K562 (cell line): ENCODE results near the gene ZCWPW1.

Experiments
- CCAR2 ChIP-seq: fragments of 200-400 bp; formaldehyde crosslinking; IDR thresholded peaks from 2 replicates; pipeline ENCODE4 v1.6.1; 2017; ENCODE audit warnings: mild to moderate bottlenecking, low read depth, low read length
- CHD2 ChIP-seq: IDR thresholded peaks from 2 replicates; pipeline ENCODE4 v1.6.1; 2011; ENCODE audit warnings: low read depth, low read length
- ELF4 ChIP-seq: fragments of 450-650 bp; formaldehyde crosslinking; IDR thresholded peaks from 2 replicates; pipeline ENCODE4 v1.4.0; 2022; ENCODE audit warnings: missing genetic modification characterization
- FOSL1 ChIP-seq: fragments of 200-800 bp; sonication (Bioruptor generic); conservative IDR thresholded peaks from 2 replicates; pipeline ENCODE4 v1.6.1; 2016; ENCODE audit warnings: missing genetic modification characterization, missing compliant biosample characterization
- HLTF ChIP-seq: fragments of 450-650 bp; IDR thresholded peaks from 2 replicates; pipeline ENCODE4 v1.6.1; 2016
- MAFK ChIP-seq: IDR thresholded peaks from 2 replicates; pipeline ENCODE4 v1.6.1; 2011; ENCODE audit warnings: low read length, improper control_type of control experiment
- POLR3A ChIP-seq: IDR thresholded peaks from 2 replicates; pipeline ENCODE4 v1.6.1; 2011; ENCODE audit warnings: borderline replicate concordance, mild to moderate bottlenecking, moderate library complexity; ENCODE audit not compliant: insufficient read length, insufficient read depth; ENCODE audit errors: extremely low read depth
- XRCC5 ChIP-seq: fragments of 200-400 bp; formaldehyde crosslinking; IDR thresholded peaks from 2 replicates; pipeline ENCODE4 v1.6.1; 2017; ENCODE audit warnings: low read depth, mild to moderate bottlenecking, low read length
- ZBTB17 ChIP-seq: fragments of 450-650 bp; formaldehyde crosslinking; IDR thresholded peaks from 2 replicates; pipeline ENCODE4 v1.4.0; 2020; ENCODE audit warnings: mild to moderate bottlenecking
- ZNF175 ChIP-seq: fragments of 200-800 bp; sonication (Bioruptor generic); IDR thresholded peaks from 2 replicates; pipeline ENCODE4 v1.6.1; 2016; ENCODE audit warnings: low read depth, mild to moderate bottlenecking, missing genetic modification characterization, missing compliant biosample characterization
- ZNF316 ChIP-seq: fragments of 450-650 bp; IDR thresholded peaks from 2 replicates; pipeline ENCODE4 v1.6.1; 2016

- TF ChIP-seq ZNF316, result no peak
- no peak for TF ChIP-seq MAFK
- TF ChIP-seq ELF4, result no peak
- no peak for TF ChIP-seq FOSL1 (tag)
- no peak for TF ChIP-seq CHD2
- no peak for TF ChIP-seq XRCC5
- TF ChIP-seq ZBTB17 (CRISPR knock-in tag), result no peak
- TF ChIP-seq POLR3A, result no peak
- no peak for TF ChIP-seq ZNF175 (CRISPR knock-in tag)
- TF ChIP-seq HLTF, result no peak
- TF ChIP-seq CCAR2, result no peak
Observed at GRCh38 chr7:100413889-100414288, 14.6 kb downstream of the ZCWPW1 start.
